ENCODE results near the gene PAFAH1B2. TPM values are rescaled to one million over a fixed set of nuclear protein-coding genes. Genes with fewer than 3 reads are reported as not detected.

Gene PAFAH1B2
- total and polyA plus RNA-seq, 2 of the 8 experiments (the other 6 are each of a cell fraction or from before 2014, with no cell fraction given): 38.2 to 161 TPM

DNA sequence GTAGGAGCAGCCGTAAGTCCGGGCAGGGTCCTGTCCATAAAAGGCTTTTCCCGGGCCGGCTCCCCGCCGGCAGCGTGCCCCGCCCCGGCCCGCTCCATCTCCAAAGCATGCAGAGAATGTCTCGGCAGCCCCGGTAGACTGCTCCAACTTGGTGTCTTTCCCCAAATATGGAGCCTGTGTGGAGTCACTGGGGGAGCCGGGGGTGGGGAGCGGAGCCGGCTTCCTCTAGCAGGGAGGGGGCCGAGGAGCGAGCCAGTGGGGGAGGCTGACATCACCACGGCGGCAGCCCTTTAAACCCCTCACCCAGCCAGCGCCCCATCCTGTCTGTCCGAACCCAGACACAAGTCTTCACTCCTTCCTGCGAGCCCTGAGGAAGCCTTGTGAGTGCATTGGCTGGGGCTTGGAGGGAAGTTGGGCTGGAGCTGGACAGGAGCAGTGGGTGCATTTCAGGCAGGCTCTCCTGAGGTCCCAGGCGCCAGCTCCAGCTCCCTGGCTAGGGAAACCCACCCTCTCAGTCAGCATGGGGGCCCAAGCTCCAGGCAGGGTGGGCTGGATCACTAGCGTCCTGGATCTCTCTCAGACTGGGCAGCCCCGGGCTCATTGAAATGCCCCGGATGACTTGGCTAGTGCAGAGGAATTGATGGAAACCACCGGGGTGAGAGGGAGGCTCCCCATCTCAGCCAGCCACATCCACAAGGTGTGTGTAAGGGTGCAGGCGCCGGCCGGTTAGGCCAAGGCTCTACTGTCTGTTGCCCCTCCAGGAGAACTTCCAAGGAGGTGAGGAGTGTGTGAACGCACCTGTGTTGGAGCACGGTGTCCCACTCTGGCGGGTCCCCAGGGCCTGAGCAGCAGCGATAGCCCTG, 55.2 kb downstream of the PAFAH1B2 start, which contains the start of gene TAGLN:
Gene TAGLN, plus strand, starts transcription at position 318 of the 863 bp plus-strand sequence. CDS start 3,644 bp downstream, outside the sequence.
- no peaks in the 10 kb centered on the region; a peak in 1 of 7 replicates for H3K27me3 ChIP-seq (replicated peaks in 1 of 4; ENCODE audit: control insufficient read depth in 3 of 4, extremely low read depth in 1 of 4, insufficient read depth in 3 of 4, low read length in 3 of 4)
- DNase-seq (ENCODE audit: low read depth in 1 of 2, low spot score in 2 of 2) (peak; percentile 83 to 86), FAIRE-seq (no peak)
- 0 out of 2 replicates have a peak within 1 kb of the TSS, but pooled peaks have one; percentile 43 for H2BK20ac ChIP-seq (ENCODE audit: low read length)
- peak within 1 kb of the TSS; percentile 78 for H4K91ac ChIP-seq (replicated peaks; ENCODE audit: insufficient read length, low read length)
- no peak within 1 kb of the TSS for H3K14ac ChIP-seq (ENCODE audit: insufficient read length)
- H3K79me1 ChIP-seq (ENCODE audit: low read depth, low read length): no peaks in the 10 kb centered on the region; the same call in 1 of the 2 replicates
- peak within 1 kb of the TSS; percentile 74; the same call in 1 of the 2 replicates for H3K27ac ChIP-seq (ENCODE audit: low read depth, low read length)
- H2BK12ac ChIP-seq (ENCODE audit: low read depth, low read length): peak within 1 kb of the TSS; percentile 99
- H2BK120ac ChIP-seq (replicated peaks; ENCODE audit: low read depth, low read length): peak within 1 kb of the TSS; percentile 82
- H3K23me2 ChIP-seq (ENCODE audit: low read depth, low read length): peaks cover 6% of the 10 kb centered on the region; the same call in 1 of the 2 replicates
- H4K20me1 ChIP-seq (replicated peaks in 1 of 2; ENCODE audit: control insufficient read depth in 1 of 2, insufficient read depth in 2 of 2, low read length in 2 of 2): peaks cover 2% of the 10 kb centered on the region in 2 experiments
- H3K9ac ChIP-seq (replicated peaks in 1 of 4; ENCODE audit: extremely low read depth in 1 of 4, low read depth in 3 of 4, low read length in 3 of 4): peak within 1 kb of the TSS; percentile 38 to 73 (median 68)
- peaks cover 0 to 14% of the 10 kb centered on the region in 2 experiments; a peak in 1 of 4 replicates for H3K79me2 ChIP-seq (ENCODE audit: control insufficient read depth in 1 of 2, insufficient read depth in 2 of 2, low read length in 2 of 2)
- 11% methylated on average over 28 of the region's 34 CpGs; no CpG with 5 or more reads in 1 of the 2 experiments for WGBS, 2 experiments (ENCODE audit: extremely low coverage in 1 of 2, insufficient coverage in 1 of 2, insufficient read length in 1 of 2, insufficient replicate concordance in 2 of 2, low coverage in 1 of 2, low lambda C conversion rate in 2 of 2, missing lambda C conversion rate in 1 of 2)
- H3K4me2 ChIP-seq (ENCODE audit: insufficient read depth in 1 of 2, low read depth in 2 of 2, low read length in 2 of 2): peak within 1 kb of the TSS; percentile 67 to 81
- H3K4me1 ChIP-seq (replicated peaks in 1 of 4; ENCODE audit: control insufficient read depth in 3 of 4, insufficient read depth in 4 of 4, low read length in 3 of 4): peaks cover 7 to 32% (median 28%) of the 10 kb centered on the region in 4 experiments
- H3K4ac ChIP-seq (replicated peaks; ENCODE audit: insufficient read length, low read depth, low read length): no peak within 1 kb of the TSS
- H3K36me3 ChIP-seq (ENCODE audit: control insufficient read depth in 2 of 4, insufficient read depth in 4 of 4, low read length in 3 of 4): peaks cover 0 to 4% (median 3%) of the 10 kb centered on the region in 4 experiments; a peak in 2 of 8 replicates
- ChIA-PET CTCF (ENCODE audit: partially characterized antibody) (interaction anchor here (0.7 to 18.7 kb wide), 4 partner anchors 17 to 54 kb away, joined by 3 to 449 read pairs (median 126); partner anchors contain the start of genes PCSK7, RNF214 and SIDT2), POLR2A (ENCODE audit: partially characterized antibody) (interaction anchor here (0.8 to 10.3 kb wide), 8 partner anchors 13 to 61 kb away, joined by 3 to 153 read pairs (median 4); partner anchors contain the start of genes PAFAH1B2, RNF214 and SIDT2)
- H2BK5ac ChIP-seq (ENCODE audit: low read depth, low read length): peak within 1 kb of the TSS; percentile 87
- H3K23ac ChIP-seq (ENCODE audit: insufficient read length): no peak within 1 kb of the TSS
- H3K4me3 ChIP-seq (ENCODE audit: extremely low read depth in 1 of 4, insufficient read depth in 2 of 4, low read depth in 3 of 4, low read length in 4 of 4): peak within 1 kb of the TSS; percentile 37 to 58 (median 47)
- no peak within 1 kb of the TSS for H2AFZ ChIP-seq (ENCODE audit: low read length)
- peak within 1 kb of the TSS; percentile 39; the same call in 1 of the 2 replicates for H4K8ac ChIP-seq (ENCODE audit: extremely low read depth, insufficient read depth, low read length)
- H3K9me3 ChIP-seq (ENCODE audit: insufficient read depth in 2 of 2, low read depth in 1 of 2, low read length in 1 of 2): no peaks in the 10 kb centered on the region
- H2BK15ac ChIP-seq (ENCODE audit: low read length): peak within 1 kb of the TSS; percentile 84
- H4K5ac ChIP-seq (ENCODE audit: insufficient read length, low read depth, low read length): peak within 1 kb of the TSS; percentile 71
- H3K18ac ChIP-seq (ENCODE audit: extremely low read depth, low read length): peak within 1 kb of the TSS; percentile 65
- H3K56ac ChIP-seq (replicated peaks; ENCODE audit: insufficient read length, low read depth, low read length): no peak within 1 kb of the TSS
- H2AK5ac ChIP-seq (ENCODE audit: low read depth, low read length): peak within 1 kb of the TSS; percentile 47
- TF ChIP-seq SAP30 (IDR thresholded peaks at IDR 0.05; ENCODE audit: insufficient read depth, insufficient replicate concordance, low read length) (no peak), CHD2 (IDR thresholded peaks at IDR 0.05; ENCODE audit: low read length) (no peak; the same call in 1 of the 2 replicates), JUND (IDR thresholded peaks at IDR 0.05; ENCODE audit: low read length) (peak; percentile 71), TBP (IDR thresholded peaks at IDR 0.05; ENCODE audit: low read depth, low read length) (peak; percentile 89), FOSL1 (IDR thresholded peaks at IDR 0.05; ENCODE audit: insufficient read depth, low read depth, low read length) (no peak)
- TF ChIP-seq, protein P1, sequence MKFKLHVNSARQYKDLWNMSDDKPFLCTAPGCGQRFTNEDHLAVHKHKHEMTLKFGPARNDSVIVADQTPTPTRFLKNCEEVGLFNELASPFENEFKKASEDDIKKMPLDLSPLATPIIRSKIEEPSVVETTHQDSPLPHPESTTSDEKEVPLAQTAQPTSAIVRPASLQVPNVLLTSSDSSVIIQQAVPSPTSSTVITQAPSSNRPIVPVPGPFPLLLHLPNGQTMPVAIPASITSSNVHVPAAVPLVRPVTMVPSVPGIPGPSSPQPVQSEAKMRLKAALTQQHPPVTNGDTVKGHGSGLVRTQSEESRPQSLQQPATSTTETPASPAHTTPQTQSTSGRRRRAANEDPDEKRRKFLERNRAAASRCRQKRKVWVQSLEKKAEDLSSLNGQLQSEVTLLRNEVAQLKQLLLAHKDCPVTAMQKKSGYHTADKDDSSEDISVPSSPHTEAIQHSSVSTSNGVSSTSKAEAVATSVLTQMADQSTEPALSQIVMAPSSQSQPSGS (IDR thresholded peaks at IDR 0.05; ENCODE audit: low read length): peak; percentile 24; the same call in 1 of the 2 replicates
- TF ChIP-seq, protein P2, sequence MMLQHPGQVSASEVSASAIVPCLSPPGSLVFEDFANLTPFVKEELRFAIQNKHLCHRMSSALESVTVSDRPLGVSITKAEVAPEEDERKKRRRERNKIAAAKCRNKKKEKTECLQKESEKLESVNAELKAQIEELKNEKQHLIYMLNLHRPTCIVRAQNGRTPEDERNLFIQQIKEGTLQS (IDR thresholded peaks at IDR 0.05; ENCODE audit: insufficient read depth, low read depth, low read length): no peak

Data from H1 (cell line).